HG02870 (cell line): ENCODE results near the gene FUZ.
"Not testable (repeated sequence)": the region's sequence is repeated elsewhere in the genome, so short reads cannot be mapped to it uniquely, and the experiment has no call there.

Source experiments
- ATAC-seq: cut with Tn5 transposase; IDR thresholded peaks from one replicate; pipeline ENCODE4 v1.9.1; 2021; ENCODE audit warnings: mild to moderate bottlenecking, moderate library complexity; ENCODE audit not compliant: unreplicated experiment

Gene FUZ

DNA sequence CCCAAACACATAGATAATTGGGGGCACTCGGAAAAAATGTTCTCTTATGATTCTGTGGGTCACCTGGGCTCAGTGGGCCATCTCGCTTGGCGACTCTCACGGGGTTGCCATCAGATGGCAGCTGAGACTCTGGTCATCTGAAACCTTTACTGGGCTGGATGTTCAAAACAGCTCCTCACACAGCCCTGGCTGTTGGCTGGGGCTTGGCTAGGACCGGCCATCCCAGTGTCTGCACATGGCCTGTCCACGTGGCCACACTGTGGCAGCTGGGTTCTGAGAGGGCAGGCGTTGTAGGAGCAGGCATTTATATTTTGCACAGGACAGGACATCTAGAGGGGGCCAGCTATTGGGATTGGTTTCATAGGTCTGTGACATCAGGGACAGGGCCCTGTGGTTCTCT, 20.5 kb upstream of the FUZ start:
- ATAC-seq: no peak

DNA sequence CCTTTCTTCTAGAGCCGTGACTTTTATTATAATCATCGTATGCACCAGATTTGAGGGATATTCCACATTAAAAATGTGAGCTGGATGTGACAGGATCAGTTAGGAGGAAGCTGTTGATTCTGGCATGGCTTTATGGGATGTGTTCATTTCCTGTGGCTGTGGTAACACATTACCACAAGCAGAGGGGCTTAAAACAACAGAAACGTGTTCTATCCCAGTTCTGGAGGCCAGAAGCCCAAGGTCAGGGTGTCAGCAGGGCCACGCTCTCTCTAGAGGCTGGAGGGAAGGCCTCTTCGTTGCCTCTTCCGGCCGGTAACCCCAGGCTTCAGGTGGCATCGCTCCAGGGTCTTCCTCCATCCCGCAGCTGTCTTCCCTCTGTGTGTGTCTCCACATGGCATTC, 19.5 kb upstream of the FUZ start:
- ATAC-seq: no peak

DNA sequence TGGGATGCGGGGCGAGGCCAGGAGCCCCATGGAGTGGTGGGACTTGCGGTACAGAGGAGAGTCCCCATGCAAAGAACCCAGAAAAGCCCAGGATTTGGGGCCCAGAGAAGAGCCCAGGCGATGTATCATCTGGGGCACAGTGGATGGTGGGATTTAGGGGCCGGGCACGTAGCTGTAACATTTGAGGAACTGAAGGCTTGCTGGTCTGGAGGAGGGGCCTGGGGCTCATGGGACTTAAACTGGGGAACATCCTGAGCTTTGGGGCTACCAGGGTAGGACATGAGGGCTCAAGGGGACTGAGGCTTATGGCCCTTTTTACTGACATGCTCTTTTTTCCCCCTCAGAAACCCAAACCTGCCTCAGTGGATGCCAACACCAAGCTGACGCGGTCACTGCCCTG, 18.5 kb upstream of the FUZ start:
- no peak for ATAC-seq

DNA sequence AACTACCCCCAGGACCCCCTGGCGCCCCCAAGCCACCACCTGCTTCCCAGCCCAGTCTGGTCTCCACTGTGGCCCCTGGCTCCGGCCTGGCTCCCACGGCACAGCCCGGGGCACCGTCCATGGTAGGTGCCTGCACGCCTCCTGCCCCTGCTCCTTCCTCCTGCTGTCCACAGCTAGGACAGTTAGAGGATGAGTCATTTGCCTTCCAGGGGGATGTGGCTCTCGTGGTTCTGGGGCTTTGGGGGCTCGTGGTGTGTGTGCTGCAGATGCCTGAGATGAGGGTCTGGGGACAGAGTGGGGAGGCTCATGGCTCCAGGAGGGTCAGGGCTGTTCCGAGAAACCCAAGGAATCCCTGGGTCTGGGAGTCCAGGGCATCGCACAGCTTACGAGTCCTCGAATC, 17.7 kb upstream of the FUZ start:
- no peak for ATAC-seq

DNA sequence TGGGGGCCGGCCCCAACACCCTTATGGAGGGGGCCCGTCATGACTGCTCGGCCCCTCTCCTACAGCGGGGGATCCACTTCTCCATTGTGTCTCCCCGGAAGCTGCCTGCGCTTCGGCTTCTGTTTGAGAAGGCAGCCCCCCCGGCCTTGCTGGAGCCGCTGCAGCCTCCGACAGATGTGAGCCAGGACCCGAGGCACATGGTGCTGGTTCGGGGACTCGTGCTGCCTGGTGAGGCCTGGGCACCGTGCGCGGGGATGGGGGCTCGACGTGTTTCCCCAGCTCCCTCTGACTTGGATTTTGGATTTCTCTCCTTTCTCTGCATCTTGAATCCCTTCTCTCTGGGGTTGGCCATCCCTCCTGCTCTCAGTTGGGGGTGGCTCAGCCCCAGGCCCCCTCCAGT, 16.6 kb upstream of the FUZ start:
- ATAC-seq: no peak

DNA sequence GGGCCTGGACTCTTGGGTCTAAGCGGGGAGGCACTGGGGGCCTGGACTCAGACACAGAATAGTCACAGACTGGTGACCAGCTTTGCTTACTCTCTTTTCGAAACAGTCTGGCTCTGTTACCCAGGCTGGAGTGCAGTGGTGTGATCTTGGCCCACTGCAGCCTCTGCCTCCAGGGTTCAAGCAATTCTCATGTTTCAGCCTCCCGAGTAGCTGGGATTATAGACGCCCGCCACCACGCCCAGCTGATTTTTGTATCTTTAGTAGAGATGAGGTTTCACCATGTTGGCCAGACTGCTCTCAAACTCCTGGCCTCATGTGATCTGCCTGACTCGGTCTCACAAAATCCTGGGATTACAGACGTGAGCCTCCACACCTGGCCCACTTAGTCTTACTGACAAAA, 16.1 kb upstream of the FUZ start:
- ATAC-seq: no peak

DNA sequence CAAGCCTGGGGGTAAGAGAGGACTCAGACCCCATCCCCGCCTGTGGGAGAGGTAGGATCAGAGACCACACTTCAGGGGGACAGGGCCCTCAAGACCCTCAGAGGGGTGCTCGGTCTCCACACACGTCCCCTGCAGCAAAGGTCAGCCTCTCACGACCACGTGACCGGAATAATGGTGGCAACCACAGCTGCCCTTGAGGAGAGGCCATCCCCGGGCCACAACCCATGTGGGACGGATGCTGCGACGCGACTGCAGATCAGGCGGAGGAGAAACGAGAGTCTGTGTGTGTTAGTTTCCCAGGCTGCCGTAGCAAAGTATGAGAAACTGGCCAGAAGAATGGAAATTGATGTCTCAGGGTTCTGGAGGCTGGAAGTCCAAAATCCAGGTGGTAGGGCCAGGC, 13.9 kb upstream of the FUZ start:
- ATAC-seq: no peak

DNA sequence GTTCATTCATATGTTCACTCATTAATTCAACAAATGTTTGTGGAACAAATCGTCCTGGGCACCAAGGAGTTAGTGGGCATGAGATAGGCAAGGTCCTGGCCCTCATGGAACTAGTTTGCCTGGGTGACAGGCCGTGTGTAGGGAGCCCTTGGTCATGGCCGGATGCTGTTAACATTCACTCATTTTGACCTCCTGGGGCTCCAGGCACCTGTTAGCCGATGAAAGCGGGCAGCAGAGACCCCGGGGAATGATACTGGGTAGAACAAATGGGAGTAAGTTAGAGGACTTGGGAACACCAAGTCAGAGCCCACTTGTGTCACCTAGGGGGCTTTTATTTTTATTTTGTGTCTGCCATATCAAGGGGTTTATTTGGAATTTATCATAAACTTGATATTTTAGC, 11.6 kb upstream of the FUZ start:
- no peak for ATAC-seq

DNA sequence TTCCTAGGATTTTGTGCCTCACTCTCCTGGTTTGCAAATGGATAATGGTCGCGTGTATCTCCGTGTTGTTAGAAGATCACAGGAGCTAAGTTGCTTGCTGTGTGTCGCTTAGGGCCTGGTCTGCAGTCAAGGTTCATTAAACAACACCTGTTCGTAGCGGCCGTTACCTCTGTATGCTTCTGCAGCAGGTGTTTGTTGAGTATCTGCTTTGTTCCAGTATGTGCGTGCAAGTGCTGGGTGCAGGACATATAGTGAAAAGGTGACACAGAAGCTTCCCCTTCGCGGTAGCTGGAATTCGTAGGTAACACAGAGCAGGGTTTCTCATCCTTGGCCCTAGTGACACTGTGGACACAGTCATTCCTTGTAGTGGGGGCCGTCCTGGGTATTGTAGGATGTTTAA, 10.4 kb upstream of the FUZ start:
- ATAC-seq: no peak

DNA sequence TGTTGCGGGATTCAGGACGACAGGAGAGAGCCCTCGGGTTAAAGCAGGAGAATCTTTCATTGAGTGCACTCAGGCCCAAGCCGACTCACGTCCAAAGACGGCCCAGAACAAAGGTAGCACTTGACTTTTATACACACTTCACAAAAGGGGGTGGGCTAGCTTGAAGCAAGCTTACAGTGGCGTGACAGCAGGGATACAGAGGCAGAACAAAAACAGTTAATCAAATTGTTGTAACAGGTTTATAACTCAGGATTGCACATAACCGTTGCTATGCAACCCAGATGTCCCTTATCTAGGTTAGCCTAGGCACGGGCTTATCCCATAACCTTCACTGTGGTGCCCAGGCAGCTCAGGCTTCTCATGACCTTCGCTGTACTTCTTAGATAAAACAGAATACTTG, 7.0 kb upstream of the FUZ start:
- ATAC-seq: no peak

DNA sequence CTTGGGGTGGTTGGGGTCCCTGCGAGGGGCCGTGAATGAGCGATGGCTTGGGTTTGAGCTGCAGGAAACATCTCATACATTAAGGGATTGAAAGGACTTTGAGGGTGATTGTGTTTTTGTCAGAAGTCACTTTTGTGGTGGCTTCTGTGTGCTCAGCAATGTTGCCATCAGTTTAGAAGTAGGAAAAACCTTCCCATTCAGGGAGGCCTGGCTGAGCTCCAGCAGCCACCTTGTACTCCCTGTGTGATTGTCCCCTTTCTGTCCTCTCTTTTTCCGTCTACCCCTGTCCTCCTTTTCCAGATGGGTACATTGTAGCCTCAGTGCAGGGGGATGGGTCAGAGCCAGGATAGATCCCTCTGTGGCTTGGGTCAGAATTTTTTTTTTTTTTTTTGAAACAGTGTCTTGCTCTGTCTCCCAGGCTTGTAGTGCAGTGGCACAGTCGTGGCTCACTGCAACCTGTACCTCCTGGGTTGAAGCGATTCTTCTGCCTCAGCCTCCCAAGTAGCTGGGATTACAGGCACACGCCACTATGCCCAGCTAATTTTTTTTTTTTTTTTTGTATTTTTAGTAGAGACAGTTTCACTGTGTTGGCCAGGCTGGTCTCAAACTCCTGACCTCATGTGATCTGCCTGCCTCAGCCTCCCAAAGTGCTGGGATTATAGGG, 6.5 kb upstream of the FUZ start:
- not testable (repeated sequence) for ATAC-seq

DNA sequence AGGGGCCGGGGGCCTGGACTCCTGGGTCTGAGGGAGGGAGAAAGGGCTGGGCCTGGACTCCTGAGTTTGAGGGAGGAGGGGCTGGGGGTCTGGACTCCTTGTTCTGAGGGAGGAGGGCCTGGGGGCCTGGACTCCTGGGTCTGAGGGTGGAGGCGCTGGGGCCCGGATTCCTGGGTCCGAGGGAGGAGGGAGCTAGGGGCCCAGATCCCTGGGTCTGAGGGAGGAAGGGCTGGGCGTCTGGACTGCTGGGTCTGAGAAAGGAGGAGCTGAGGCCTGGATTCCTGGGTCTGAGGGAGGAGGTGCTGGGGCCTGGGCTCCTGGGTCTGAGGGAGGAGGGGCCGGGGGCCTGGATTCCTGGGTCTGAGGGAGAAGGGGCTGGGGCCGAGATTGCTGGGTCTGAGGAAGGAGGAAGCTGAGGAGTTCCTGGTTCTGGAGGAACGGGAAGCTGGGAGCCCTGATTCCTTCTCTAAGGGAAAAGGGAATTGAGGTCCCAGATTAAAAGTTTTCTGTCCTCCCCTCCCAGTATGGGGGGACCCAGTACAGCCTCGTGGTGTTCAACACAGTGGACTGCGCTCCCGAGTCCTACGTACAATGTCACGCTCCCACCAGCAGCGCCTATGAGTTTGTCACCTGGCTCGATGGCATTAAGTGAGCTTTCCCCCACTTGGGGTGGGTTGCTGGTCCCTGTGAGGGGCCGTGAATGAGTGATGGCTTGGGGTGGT, 5.7 kb upstream of the FUZ start:
- ATAC-seq: no peak

DNA sequence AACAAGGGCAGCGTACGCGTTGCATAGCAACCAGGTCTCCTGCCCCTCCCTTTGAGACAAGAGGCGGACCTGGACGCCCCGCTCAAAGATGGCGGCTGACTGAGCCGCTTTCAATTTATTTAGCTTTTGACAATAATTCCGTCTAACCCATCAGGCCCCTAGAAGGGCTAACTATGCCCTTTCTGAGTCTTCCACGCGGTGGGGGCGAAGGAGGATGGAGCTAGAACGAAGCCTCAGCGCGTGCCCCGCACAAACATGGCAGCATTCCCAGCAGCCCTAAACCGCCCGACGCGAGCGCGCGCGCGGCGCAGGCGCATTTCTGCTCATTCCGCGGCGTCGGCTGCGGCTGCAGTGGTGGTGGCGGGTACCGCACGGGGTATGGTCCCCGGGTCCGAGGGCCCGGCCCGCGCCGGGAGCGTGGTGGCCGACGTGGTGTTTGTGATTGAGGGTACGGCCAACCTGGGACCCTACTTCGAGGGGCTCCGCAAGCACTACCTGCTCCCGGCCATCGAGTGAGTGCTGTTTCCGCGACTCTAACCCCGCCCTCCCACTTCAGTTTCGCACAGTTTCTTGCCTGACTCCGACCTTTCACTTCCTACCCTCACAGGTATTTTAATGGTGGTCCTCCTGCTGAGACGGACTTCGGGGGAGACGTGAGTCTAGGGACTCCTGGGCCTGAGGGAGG, 5.0 kb upstream of the FUZ start, which contains the start of gene MED25:
Gene MED25 (plus strand): TSS at position 326 of the 685 bp plus-strand sequence. CDS start 53 bp downstream, at position 379.
- ATAC-seq: peak; percentile 68

DNA sequence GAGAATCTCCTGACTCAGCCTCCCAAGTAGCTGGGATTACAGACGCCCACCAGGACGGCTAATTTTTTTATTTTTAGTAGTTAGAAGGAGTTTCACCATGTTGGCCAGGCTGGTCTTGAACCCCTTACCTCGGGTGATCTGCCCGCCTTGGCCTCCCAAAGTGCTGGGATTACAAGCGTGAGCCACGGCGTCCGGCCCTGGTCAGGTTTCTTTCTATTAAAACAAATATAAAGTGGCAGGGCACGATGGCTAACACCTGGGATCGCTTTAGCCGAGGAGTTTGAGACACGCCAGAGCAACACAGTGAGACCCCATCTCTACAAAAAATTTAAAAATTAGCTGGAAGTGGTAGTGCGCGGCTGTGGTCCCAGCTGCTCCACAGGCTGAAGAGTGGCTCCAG, 3.5 kb upstream of the FUZ start:
- ATAC-seq: no peak

DNA sequence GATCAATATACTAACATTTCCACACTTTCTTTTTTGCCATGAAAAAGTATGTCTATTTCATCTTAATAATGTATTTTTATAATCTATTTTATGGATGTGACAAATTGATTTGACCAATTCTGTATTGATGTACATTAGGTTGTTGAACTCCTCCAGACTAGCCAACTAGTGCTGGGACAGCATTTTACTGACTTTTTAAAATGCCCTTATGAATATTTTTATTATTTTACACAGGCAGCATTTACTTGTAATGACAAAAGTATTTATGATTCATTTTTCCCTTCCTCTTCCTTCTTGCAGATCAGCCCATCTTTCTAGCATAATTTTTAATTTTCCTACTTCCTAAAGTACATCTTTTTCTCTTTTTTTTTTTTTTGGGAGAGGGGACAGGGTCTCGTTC, 918 bp upstream of the FUZ start:
- ATAC-seq: no peak

DNA sequence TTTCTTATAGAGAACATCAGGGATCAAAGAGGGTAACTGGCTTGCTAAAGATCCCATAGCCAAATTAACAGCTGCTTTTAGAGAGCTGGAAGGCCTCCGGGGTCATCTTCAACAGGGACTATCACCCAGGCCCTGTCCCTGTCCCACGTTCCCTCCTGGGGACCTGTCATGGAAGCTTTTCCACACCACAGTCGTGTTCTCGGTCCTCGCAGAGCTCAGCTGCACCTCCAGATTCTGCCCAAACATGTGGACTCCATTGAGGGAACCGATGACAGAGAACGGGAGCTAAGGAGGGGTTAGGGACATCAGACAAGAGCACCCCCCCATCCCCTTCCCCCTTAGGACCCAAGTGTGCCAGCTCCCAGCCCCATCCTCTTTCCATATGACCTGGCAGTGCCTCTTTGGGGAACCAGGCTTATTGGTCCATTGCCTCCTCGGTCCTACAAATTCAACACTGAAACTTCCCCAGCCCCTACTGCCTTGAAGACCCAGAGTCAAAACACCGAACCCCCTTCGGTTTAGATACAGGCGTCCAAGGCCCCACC, 568 bp downstream of the FUZ start:
- ATAC-seq: no peak

DNA sequence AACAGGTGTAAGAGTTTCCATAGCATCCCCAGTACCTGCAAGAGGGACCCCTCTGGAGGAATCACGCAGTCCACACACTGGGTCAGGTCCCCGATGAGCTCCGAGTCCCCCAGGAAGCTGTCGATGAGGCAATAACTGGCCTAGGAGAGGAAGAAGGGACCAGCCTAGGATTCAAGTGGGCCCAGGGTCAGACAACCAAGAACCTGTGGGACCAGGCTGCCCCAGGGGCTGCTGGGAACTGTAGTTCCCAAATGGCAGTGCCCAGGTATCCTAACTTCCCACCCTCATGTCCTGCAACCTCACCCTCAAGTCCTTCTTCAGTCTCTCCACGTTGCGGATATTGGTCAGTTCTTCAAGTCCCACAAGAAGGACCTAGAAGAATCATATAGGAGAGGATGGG, 1.8 kb downstream of the FUZ start:
- no peak for ATAC-seq

DNA sequence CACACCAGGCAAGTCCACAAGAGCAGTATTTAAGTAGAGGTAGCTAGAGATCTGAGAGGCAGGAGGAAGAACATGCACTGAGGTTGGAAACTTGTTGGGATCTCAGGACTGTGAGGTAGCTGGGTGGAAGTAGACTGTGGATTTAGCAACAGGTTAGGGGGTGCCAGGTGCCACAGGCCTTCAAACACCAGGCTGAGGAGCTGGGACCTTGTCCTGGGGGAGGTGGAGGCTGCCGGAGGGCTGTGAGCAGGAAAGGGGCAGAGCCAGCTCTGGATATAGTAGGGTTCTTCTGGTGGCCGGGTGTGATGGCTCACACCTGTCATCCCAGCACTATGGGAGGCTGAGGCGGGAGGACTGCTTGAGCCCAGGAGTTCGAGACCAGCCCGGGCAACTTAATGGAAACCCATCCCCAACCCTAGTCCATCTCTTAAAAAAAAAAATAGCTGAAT, 3.1 kb downstream of the FUZ start:
- ATAC-seq: no peak

DNA sequence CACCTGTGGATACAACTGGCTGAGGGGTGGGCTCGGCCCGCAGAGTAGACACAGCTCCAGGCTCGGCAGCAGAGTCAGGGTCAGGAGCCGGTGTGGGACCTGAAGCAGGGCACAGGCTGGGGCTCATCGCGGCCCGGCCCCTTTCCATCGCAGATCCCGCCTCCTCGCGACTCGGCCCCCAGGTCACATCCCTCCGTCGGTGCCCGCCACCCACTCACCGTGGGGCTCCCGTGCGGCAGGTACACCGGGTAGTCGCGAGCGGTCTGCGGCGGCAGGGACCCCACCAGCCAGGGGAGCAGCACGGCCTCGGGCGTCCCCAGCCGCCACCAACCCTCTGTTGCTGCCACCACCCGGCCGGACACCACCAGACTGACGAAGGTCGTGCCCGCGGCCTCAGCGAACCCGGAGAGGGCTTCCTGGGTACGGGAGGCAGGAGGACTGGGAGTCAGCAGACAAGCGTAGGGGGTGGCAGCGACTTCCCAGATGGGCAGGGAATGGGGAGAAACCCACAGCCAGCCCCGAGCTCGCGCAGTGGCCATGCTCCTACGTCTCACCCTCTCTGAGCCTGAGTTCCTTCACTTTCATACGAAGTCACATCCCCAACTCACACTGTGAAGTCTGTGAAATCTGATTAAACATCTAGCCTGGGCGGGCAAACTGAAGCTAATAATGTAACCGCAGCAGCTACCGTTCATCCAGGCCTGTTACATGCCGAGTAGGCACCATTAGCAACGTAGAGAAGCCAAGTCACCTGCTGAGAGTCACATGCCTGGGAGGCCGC, 3.7 kb downstream of the FUZ start:
- ATAC-seq: no peak

DNA sequence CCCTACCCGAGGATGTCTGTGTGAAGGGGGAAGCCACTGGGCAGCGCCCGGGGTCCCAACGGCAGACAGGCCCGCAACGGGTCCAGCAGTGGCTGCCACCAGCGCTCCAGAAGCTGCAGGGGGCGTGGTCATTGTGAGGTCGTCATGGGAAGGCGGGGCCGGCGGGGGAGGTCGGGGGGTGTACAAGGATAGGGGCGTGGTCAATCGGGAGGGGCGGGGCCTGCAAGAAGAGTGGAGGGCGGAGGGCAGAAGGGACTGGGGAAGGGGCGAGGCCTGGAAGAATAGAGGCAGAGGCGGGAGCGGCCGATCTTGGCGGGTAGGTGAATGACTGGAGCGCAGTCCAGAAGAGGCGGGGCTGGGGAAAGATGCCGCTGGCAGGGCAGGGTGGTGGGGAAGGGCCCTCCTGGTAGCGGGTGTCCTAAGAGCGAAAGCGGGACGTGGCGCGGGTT, 4.4 kb downstream of the FUZ start:
- no peak for ATAC-seq
